HepG2 (cell line): ENCODE measurements around the gene TRIO. TPM values are rescaled to one million over a fixed set of nuclear protein-coding genes. Genes with fewer than 3 reads are reported as not detected.

Source experiments
- ATAC-seq: fragments of 200-7000 bp; cut with Tn5 transposase; 3 replicates; pipeline ENCODE4 v1.9.1; 2020; ENCODE audit warnings: mild to moderate bottlenecking, moderate library complexity
- BruUV-seq: library from RNA; stranded (reverse); fragments of 400-500 nt; replicated peaks from 2 replicates; lab custom pipeline; 2021; lab: Mats Ljungman, UMichigan
- CTCF ChIA-PET: fragments of 300-600 bp; formaldehyde crosslinking; extraction: SDS; loops from one replicate; lab custom pipeline; 2021; ENCODE audit warnings: low total read pairs, inconsistent platforms, low intra/inter-chr PET ratio; lab: Yijun Ruan, JAX
- POLR2A ChIA-PET: fragments of 350-600 bp; sonication (Branson Sonifier 250); formaldehyde crosslinking; loops from one replicate; lab custom pipeline; 2020; ENCODE audit warnings: antibody characterized with exemption, inconsistent platforms; lab: Yijun Ruan, JAX
- DNase-seq: peaks from one replicate; pipeline ENCODE4 v3.0.0-alpha.2; 2015; ENCODE audit warnings: low spot score
- FAIRE-seq: peaks from 3 replicates; lab custom pipeline; 2011; peaks lifted over from hg19 to GRCh38; lab: Jason Lieb, UNC
- H2AFZ ChIP-seq: one replicate; pipeline ENCODE4 v1.6.1; 2011; ENCODE audit warnings: low read length, inconsistent platforms
- H3K27ac ChIP-seq: fragments of 300-600 bp; 3 replicates; pipeline ENCODE4 v1.8.0; 2011; ENCODE audit warnings: mixed run types, mild to moderate bottlenecking, mixed read lengths, low read length, inconsistent platforms; ENCODE audit not compliant: insufficient read depth; ENCODE audit errors: extremely low read length
- H3K27me3 ChIP-seq, 2 experiments: fragments of 200-600 bp in 1 of 2; 2 replicates in 1 of 2; 3 replicates in 1 of 2; pipeline versions ENCODE4 v1.6.0 to v1.8.0; 2011; ENCODE audit warnings: low read length in 2 of 2, mild to moderate bottlenecking in 2 of 2, moderate library complexity in 2 of 2, inconsistent platforms in 1 of 2; ENCODE audit not compliant: insufficient read depth in 2 of 2, control insufficient read depth in 1 of 2
- H3K36me3 ChIP-seq, 2 experiments: fragments of 200-600 bp in 1 of 2; replicated peaks in 1 of 2; 2 replicates in 1 of 2; 3 replicates in 1 of 2; pipeline versions ENCODE4 v1.5.1 to v1.8.0; 2011; ENCODE audit warnings: low read length in 2 of 2, inconsistent platforms in 1 of 2; ENCODE audit not compliant: insufficient read depth in 2 of 2, control insufficient read depth in 1 of 2
- H3K4me1 ChIP-seq: 2 replicates; pipeline ENCODE4 v1.5.1; 2012; ENCODE audit warnings: low read length, inconsistent platforms; ENCODE audit not compliant: insufficient read depth
- H3K4me2 ChIP-seq: 2 replicates; pipeline ENCODE4 v1.6.0; 2011; ENCODE audit warnings: low read depth, low read length, inconsistent platforms
- H3K4me3 ChIP-seq, 3 experiments: fragments of 200-600 bp in 1 of 3; sonication (generic), shearing (Covaris generic) in 1 of 3; replicated peaks in 1 of 3; 2 replicates each; pipeline ENCODE4 v1.5.1; 2011 to 2016; ENCODE audit warnings: low read length in 3 of 3, inconsistent platforms in 2 of 3, low read depth in 2 of 3, mild to moderate bottlenecking in 2 of 3, control low read depth in 1 of 3, mixed read lengths in 1 of 3; ENCODE audit not compliant: insufficient read depth in 1 of 3
- H3K79me2 ChIP-seq: one replicate; pipeline ENCODE4 v1.6.1; 2011; ENCODE audit warnings: low read length, inconsistent platforms; ENCODE audit not compliant: insufficient read depth
- H3K9ac ChIP-seq: 2 replicates; pipeline ENCODE4 v1.6.0; 2011; ENCODE audit warnings: mild to moderate bottlenecking, low read depth, low read length, inconsistent platforms; ENCODE audit not compliant: insufficient read depth
- H3K9me3 ChIP-seq: 2 replicates; pipeline ENCODE4 v1.5.1; 2012; ENCODE audit warnings: mild to moderate bottlenecking, low read length
- H4K20me1 ChIP-seq: 2 replicates; pipeline ENCODE4 v1.6.0; 2011; ENCODE audit warnings: inconsistent platforms, mild to moderate bottlenecking, low read length, moderate library complexity; ENCODE audit not compliant: insufficient read depth
- MEIS2 ChIP-seq: sonication (generic); formaldehyde crosslinking; IDR thresholded peaks from 2 replicates; pipeline ENCODE4 v1.9.0; 2021; ENCODE audit warnings: mild to moderate bottlenecking, missing genetic modification reagents
- MXD3 ChIP-seq: IDR thresholded peaks from 2 replicates; pipeline ENCODE4 v1.6.1; 2016; ENCODE audit warnings: mild to moderate bottlenecking, missing biosample characterization, missing genetic modification reagents
- MXI1 ChIP-seq: IDR thresholded peaks from 3 replicates; pipeline ENCODE4 v1.6.1; 2012; ENCODE audit warnings: low read depth, low read length, inconsistent platforms, borderline replicate concordance
- SKI ChIP-seq: fragments of 450-650 bp; IDR thresholded peaks from one replicate; pipeline ENCODE4 v1.6.1; 2018; ENCODE audit warnings: mild to moderate bottlenecking; ENCODE audit not compliant: partially characterized antibody
- ZNF101 ChIP-seq: sonication (generic); formaldehyde crosslinking; IDR thresholded peaks from 2 replicates; pipeline ENCODE4 v1.4.0; 2020; ENCODE audit warnings: mild to moderate bottlenecking, low read depth, missing genetic modification reagents, borderline replicate concordance
- ZNF296 ChIP-seq: sonication (generic); formaldehyde crosslinking; conservative IDR thresholded peaks from 2 replicates; pipeline ENCODE4 v1.5.0; 2020; ENCODE audit warnings: mild to moderate bottlenecking, missing genetic modification reagents
- ZNF44 ChIP-seq: sonication (generic); formaldehyde crosslinking; IDR thresholded peaks from 2 replicates; pipeline ENCODE4 v1.5.1; 2020; ENCODE audit warnings: mild to moderate bottlenecking, missing genetic modification reagents
- ZNF644 ChIP-seq: IDR thresholded peaks from 2 replicates; pipeline ENCODE4 v1.6.1; 2016; ENCODE audit warnings: low read depth
- WGBS: methylation state at CpG from one replicate; pipeline ENCODE4 v1.1.6; 2017; ENCODE audit warnings: low lambda C conversion rate; 5-methylcytosine and 5-hydroxymethylcytosine counted together
- in situ Hi-C: cut with HindIII; loops from 2 replicates; pipeline ENCODE4 v1.10.0; 2017; ENCODE audit warnings: low pct_unique_long_range_greater_than_20kb; ENCODE audit not compliant: extremely low pct_ligation_motif_present
- intact Hi-C: fragments of 100-400 bp; cut with micrococcal nuclease; formaldehyde crosslinking; loops from one replicate; pipeline ENCODE4 v1.10.0; 2022; ENCODE audit not compliant: unreplicated experiment
- polyA plus RNA-seq, 8 experiments: library from polyadenylated mRNA; depleted of rRNA in 3 of 8; stranded (reverse) in 7 of 8; unstranded in 1 of 8; fragments of >200 nt; fragmentation: Illumina TruSeq in 4 of 8; extraction: Trizol in 4 of 8; gene quantifications; 2 replicates each; pipeline versions ENCODE4 v1.2.1 to v1.2.3, GENCODE V29; 2011 to 2016; ENCODE audit warnings: low read depth in 4 of 8, missing spikeins in 1 of 8, mixed read lengths in 1 of 8; ENCODE audit not compliant: insufficient read depth in 1 of 8
- total RNA-seq, 5 experiments: library from RNA; depleted of rRNA; stranded (reverse); fragments of >200 nt; fragmentation: Illumina TruSeq; extraction: Trizol; gene quantifications; 2 replicates each; pipeline ENCODE4 v1.2.3, GENCODE V29; 2016; ENCODE audit warnings: low read depth in 1 of 5
- TF ChIP-seq, protein P1 (sequence below): IDR thresholded peaks from 2 replicates; pipeline ENCODE4 v1.6.1; 2016; ENCODE audit warnings: missing biosample characterization, missing genetic modification reagents, low read depth
- TF ChIP-seq, protein P2 (sequence below): sonication (generic); formaldehyde crosslinking; IDR thresholded peaks from 2 replicates; pipeline ENCODE4 v1.8.1; 2023; ENCODE audit warnings: mild to moderate bottlenecking, missing genetic modification reagents
- TF ChIP-seq, protein P3 (sequence below): sonication (generic); formaldehyde crosslinking; conservative IDR thresholded peaks from 2 replicates; pipeline ENCODE4 v1.4.0; 2020; ENCODE audit warnings: missing genetic modification reagents
- TF ChIP-seq, protein P4 (sequence below): IDR thresholded peaks from 2 replicates; pipeline ENCODE4 v1.6.1; 2018; ENCODE audit warnings: missing genetic modification reagents
- TF ChIP-seq, protein P5 (sequence below): sonication (generic); formaldehyde crosslinking; IDR thresholded peaks from 2 replicates; pipeline ENCODE4 v1.4.0; 2020; ENCODE audit warnings: missing genetic modification reagents

Gene TRIO
- total and polyA plus RNA-seq, 2 of the 13 experiments (the other 11 are each of a cell fraction or from before 2014, with no cell fraction given): 45.2 to 45.9 TPM

DNA sequence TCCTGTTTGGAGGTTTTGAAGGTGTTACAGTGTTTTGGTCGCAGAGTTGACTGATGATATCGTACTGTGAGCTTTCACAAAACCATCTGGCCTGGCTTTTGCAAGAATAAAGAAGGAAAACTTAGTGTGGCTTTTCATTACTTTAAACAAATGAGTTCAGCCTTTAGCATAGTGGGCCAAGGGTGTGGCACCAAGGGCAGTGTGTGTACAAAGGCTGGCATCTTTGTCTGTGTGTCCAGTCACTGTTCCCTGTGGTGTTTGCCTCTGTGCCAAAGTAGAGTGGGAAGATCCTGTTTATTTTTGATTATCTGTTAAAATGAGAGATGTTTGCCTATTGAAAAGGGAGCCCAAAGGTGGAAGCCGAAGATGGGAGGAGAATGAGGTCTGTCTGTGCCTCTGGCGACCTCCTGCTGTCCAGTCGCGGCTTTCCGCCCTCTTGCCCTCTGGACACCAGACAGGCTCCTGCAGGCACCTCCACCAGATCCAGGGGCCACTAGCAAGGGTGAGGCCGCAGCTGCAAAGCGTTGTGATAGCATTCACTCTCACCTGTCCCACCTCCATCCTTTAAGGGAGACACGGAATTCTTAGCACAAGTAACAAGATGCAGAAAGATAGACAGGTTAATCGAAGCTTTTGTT, 113.7 kb downstream of the TRIO start:
- CTCF ChIA-PET: no interaction called here
- TF ChIP-seq ZNF644 (CRISPR knock-in tag): no peak
- no peak for TF ChIP-seq MEIS2 (CRISPR knock-in tag)
- TF ChIP-seq, protein P1, sequence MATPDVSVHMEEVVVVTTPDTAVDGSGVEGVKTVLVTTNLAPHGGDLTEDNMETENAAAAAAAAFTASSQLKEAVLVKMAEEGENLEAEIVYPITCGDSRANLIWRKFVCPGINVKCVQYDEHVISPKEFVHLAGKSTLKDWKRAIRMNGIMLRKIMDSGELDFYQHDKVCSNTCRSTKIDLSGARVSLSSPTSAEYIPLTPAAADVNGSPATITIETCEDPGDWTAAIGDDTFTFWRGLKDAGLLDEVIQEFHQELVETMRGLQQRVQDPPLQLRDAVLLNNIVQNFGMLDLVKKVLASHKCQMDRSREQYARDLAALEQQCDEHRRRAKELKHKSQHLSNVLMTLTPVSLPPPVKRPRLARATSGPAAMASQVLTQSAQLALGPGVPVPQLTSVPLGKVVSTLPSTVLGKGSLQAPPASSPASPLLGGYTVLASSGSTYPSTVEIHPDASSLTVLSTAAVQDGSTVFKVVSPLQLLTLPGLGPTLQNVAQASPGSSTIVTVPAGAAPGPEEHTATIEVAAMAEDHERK: no peak
- no peak for TF ChIP-seq MXD3 (CRISPR knock-in tag)
- TF ChIP-seq MXI1: no peak
- TF ChIP-seq, protein P2, sequence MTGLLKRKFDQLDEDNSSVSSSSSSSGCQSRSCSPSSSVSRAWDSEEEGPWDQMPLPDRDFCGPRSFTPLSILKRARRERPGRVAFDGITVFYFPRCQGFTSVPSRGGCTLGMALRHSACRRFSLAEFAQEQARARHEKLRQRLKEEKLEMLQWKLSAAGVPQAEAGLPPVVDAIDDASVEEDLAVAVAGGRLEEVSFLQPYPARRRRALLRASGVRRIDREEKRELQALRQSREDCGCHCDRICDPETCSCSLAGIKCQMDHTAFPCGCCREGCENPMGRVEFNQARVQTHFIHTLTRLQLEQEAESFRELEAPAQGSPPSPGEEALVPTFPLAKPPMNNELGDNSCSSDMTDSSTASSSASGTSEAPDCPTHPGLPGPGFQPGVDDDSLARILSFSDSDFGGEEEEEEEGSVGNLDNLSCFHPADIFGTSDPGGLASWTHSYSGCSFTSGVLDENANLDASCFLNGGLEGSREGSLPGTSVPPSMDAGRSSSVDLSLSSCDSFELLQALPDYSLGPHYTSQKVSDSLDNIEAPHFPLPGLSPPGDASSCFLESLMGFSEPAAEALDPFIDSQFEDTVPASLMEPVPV (CRISPR knock-in tag): no peak
- TF ChIP-seq, protein P3, sequence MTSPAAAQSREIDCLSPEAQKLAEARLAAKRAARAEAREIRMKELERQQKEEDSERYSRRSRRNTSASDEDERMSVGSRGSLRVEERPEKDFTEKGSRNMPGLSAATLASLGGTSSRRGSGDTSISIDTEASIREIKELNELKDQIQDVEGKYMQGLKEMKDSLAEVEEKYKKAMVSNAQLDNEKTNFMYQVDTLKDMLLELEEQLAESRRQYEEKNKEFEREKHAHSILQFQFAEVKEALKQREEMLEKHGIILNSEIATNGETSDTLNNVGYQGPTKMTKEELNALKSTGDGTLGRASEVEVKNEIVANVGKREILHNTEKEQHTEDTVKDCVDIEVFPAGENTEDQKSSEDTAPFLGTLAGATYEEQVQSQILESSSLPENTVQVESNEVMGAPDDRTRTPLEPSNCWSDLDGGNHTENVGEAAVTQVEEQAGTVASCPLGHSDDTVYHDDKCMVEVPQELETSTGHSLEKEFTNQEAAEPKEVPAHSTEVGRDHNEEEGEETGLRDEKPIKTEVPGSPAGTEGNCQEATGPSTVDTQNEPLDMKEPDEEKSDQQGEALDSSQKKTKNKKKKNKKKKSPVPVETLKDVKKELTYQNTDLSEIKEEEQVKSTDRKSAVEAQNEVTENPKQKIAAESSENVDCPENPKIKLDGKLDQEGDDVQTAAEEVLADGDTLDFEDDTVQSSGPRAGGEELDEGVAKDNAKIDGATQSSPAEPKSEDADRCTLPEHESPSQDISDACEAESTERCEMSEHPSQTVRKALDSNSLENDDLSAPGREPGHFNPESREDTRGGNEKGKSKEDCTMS: no peak
- TF ChIP-seq SKI: no peak
- no peak for TF ChIP-seq ZNF101 (CRISPR knock-in tag)
- TF ChIP-seq, protein P4, sequence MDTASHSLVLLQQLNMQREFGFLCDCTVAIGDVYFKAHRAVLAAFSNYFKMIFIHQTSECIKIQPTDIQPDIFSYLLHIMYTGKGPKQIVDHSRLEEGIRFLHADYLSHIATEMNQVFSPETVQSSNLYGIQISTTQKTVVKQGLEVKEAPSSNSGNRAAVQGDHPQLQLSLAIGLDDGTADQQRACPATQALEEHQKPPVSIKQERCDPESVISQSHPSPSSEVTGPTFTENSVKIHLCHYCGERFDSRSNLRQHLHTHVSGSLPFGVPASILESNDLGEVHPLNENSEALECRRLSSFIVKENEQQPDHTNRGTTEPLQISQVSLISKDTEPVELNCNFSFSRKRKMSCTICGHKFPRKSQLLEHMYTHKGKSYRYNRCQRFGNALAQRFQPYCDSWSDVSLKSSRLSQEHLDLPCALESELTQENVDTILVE (CRISPR knock-in tag): no peak
- TF ChIP-seq, protein P5, sequence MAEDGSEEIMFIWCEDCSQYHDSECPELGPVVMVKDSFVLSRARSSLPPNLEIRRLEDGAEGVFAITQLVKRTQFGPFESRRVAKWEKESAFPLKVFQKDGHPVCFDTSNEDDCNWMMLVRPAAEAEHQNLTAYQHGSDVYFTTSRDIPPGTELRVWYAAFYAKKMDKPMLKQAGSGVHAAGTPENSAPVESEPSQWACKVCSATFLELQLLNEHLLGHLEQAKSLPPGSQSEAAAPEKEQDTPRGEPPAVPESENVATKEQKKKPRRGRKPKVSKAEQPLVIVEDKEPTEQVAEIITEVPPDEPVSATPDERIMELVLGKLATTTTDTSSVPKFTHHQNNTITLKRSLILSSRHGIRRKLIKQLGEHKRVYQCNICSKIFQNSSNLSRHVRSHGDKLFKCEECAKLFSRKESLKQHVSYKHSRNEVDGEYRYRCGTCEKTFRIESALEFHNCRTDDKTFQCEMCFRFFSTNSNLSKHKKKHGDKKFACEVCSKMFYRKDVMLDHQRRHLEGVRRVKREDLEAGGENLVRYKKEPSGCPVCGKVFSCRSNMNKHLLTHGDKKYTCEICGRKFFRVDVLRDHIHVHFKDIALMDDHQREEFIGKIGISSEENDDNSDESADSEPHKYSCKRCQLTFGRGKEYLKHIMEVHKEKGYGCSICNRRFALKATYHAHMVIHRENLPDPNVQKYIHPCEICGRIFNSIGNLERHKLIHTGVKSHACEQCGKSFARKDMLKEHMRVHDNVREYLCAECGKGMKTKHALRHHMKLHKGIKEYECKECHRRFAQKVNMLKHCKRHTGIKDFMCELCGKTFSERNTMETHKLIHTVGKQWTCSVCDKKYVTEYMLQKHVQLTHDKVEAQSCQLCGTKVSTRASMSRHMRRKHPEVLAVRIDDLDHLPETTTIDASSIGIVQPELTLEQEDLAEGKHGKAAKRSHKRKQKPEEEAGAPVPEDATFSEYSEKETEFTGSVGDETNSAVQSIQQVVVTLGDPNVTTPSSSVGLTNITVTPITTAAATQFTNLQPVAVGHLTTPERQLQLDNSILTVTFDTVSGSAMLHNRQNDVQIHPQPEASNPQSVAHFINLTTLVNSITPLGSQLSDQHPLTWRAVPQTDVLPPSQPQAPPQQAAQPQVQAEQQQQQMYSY (CRISPR knock-in tag): no peak
- TF ChIP-seq ZNF44 (CRISPR knock-in tag): no peak
- TF ChIP-seq ZNF296: no peak

More for the DNA sequence above, 113.7 kb downstream of the TRIO start:
- Histone ChIP-seq H3K36me3 (no peaks in the 10 kb centered on the region), H3K4me3 (no peak overlapping the region), H3K9me3 (no peaks in the 10 kb centered on the region), H4K20me1 (peaks cover 12% of the 10 kb centered on the region; the same call in 1 of the 2 replicates), H3K4me1 (peaks cover 28% of the 10 kb centered on the region), H3K27ac (no peak overlapping the region), H3K4me2 (no peak overlapping the region), H3K27me3 (no peaks in the 10 kb centered on the region), H2AFZ (no peak overlapping the region), H3K9ac (no peak overlapping the region), H3K79me2 (peaks cover 86% of the 10 kb centered on the region)
- DNase-seq: no peak
- intact Hi-C loops: no loop called here
- in situ Hi-C loops: no loop called here
- BruUV-seq: no TSS peak
- ATAC-seq: peak; percentile 60
- FAIRE-seq: no peak
- 85% methylated on average over 11 of the region's 11 CpGs for WGBS
- POLR2A ChIA-PET: no interaction called here
